Kidney (tissue), 14 donors: Measurements from ENCODE around the gene TRNAU1AP. TPM values are rescaled to one million over a fixed set of nuclear protein-coding genes. Genes with fewer than 3 reads are reported as not detected.
"Not testable (repeated sequence)": the region's sequence is repeated elsewhere in the genome, so short reads cannot be mapped to it uniquely, and the experiment has no call there.

Experiments used
- DNase-seq, 5 donors: peaks; one replicate each; pipeline ENCODE4 v3.0.0-alpha.2; 2013 to 2020
- FAIRE-seq: peaks from 2 replicates; lab custom pipeline; 2012; peaks lifted over from hg19 to GRCh38; lab: Jason Lieb, UNC
- H3K27ac ChIP-seq, 2 donors: one replicate each; pipeline ENCODE4 v1.7.0; 2013; ENCODE audit warnings: low read depth in 2 of 2, low read length in 2 of 2, inconsistent platforms in 1 of 2
- H3K27me3 ChIP-seq: one replicate; pipeline ENCODE4 v1.7.1; 2013; ENCODE audit warnings: low read length, inconsistent platforms; ENCODE audit not compliant: control insufficient read depth, insufficient read depth
- H3K36me3 ChIP-seq, 3 donors: one replicate each; pipeline versions ENCODE4 v1.7.0 to v1.7.1; 2013; ENCODE audit warnings: low read length in 3 of 3, control low read depth in 1 of 3, inconsistent platforms in 1 of 3; ENCODE audit not compliant: insufficient read depth in 3 of 3, control insufficient read depth in 2 of 3
- H3K4me1 ChIP-seq, 3 donors: one replicate each; pipeline versions ENCODE4 v1.7.0 to v1.7.1; 2013; ENCODE audit warnings: low read length in 3 of 3, inconsistent platforms in 1 of 3, low read depth in 1 of 3; ENCODE audit not compliant: control insufficient read depth in 2 of 3, insufficient read depth in 2 of 3
- H3K4me3 ChIP-seq, 3 donors: one replicate each; pipeline versions ENCODE4 v1.7.0 to v1.8.1; 2013; ENCODE audit warnings: low read length in 3 of 3, control low read depth in 1 of 3, inconsistent platforms in 1 of 3
- H3K9ac ChIP-seq, 3 donors: one replicate each; pipeline versions ENCODE4 v1.7.0 to v1.7.1; 2013; ENCODE audit warnings: low read length in 3 of 3, control low read depth in 1 of 3, inconsistent platforms in 1 of 3
- H3K9me3 ChIP-seq, 3 donors: one replicate each; pipeline versions ENCODE4 v1.7.0 to v1.7.1; 2013; ENCODE audit warnings: low read length in 3 of 3, control low read depth in 1 of 3, inconsistent platforms in 1 of 3; ENCODE audit not compliant: control insufficient read depth in 2 of 3, insufficient read depth in 1 of 3
- intact Hi-C: fragments of 100-400 bp; cut with DNase I; formaldehyde crosslinking; loops from one replicate; pipeline ENCODE4 v1.11.1; 2022
- polyA plus RNA-seq: library from polyadenylated mRNA; stranded (reverse); fragments of 350-450 nt; fragmentation: Illumina TruSeq; extraction: RNeasy Lipid Tissue Mini Kit (QIAGEN cat#74804); gene quantifications from one replicate; pipeline ENCODE4 v1.2.3, GENCODE V29; 2014; ENCODE audit warnings: low read depth, low replicate concordance; ENCODE audit not compliant: insufficient read depth
- total RNA-seq: library from RNA; stranded (reverse); fragmentation: NEBNext Ultra II Directional; extraction: Animal tissue kit (Norgen Biotek cat#: 25700); gene quantifications from one replicate; pipeline ENCODE4 v1.2.1, GENCODE V29; 2021
- TF ChIP-seq, protein P1 (sequence below): IDR thresholded peaks from 3 replicates; pipeline ENCODE4 v1.5.1; 2012; ENCODE audit warnings: mild to moderate bottlenecking, moderate library complexity, borderline replicate concordance; ENCODE audit not compliant: insufficient read depth; ENCODE audit errors: extremely low read depth
- donor health status: control.
- donor health status: control.
- donor health status: control.
- donor health status: control.
- donor health status: control.
- donor health status: DM: yes; HTN: yes; CAD: no.
- donor health status: Normal renal cell carcinoma (clear cell type).

TRNAU1AP gene
- total and polyA plus RNA-seq, 2 donors from 2014 or later = 27.7 to 30.2 TPM

- H3K27me3 ChIP-seq, FAIRE-seq, H3K4me1 ChIP-seq, H3K9me3 ChIP-seq, H3K9ac ChIP-seq, H3K27ac ChIP-seq, H3K4me3 ChIP-seq, DNase-seq, intact Hi-C loops, H3K36me3 ChIP-seq: not testable (repeated sequence)
These were observed 27.8 kb upstream of the TRNAU1AP start for GRCh38 chr1:28525002-28525642.

DNA sequence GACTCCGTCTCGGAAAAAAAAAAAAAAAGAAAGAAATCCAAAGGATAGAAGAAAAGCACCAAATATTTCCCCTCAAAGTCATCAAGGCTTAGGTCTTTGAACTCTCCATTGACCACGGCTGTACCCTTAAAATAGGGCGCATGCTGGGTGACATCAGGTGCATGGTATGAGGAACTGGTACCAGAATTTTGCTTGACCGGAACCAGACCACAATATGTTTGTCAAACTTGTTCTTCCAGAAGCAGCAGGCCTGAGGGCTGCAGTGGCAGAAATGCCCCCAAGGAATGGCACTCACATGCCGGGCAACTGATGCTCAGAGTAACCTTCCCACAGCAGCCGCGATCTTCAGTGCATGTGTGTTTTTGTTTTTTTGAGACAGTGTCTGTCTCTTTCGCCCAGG lies 26.0 kb upstream of the TRNAU1AP start:
- no peak overlapping the region for H3K4me3 ChIP-seq
- H3K9me3 ChIP-seq = no peaks in the 10 kb centered on the region
- FAIRE-seq = no peak
- H3K9ac ChIP-seq = no peak overlapping the region
- DNase-seq = peak in 1 of 5 donors; percentile 82
- TF ChIP-seq, protein P1, sequence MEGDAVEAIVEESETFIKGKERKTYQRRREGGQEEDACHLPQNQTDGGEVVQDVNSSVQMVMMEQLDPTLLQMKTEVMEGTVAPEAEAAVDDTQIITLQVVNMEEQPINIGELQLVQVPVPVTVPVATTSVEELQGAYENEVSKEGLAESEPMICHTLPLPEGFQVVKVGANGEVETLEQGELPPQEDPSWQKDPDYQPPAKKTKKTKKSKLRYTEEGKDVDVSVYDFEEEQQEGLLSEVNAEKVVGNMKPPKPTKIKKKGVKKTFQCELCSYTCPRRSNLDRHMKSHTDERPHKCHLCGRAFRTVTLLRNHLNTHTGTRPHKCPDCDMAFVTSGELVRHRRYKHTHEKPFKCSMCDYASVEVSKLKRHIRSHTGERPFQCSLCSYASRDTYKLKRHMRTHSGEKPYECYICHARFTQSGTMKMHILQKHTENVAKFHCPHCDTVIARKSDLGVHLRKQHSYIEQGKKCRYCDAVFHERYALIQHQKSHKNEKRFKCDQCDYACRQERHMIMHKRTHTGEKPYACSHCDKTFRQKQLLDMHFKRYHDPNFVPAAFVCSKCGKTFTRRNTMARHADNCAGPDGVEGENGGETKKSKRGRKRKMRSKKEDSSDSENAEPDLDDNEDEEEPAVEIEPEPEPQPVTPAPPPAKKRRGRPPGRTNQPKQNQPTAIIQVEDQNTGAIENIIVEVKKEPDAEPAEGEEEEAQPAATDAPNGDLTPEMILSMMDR = no peak
- H3K27ac ChIP-seq = no peak overlapping the region
- H3K27me3 ChIP-seq = no peaks in the 10 kb centered on the region
- intact Hi-C loops = no loop called here
- H3K36me3 ChIP-seq = no peaks in the 10 kb centered on the region
- no peaks in the 10 kb centered on the region for H3K4me1 ChIP-seq

DNA sequence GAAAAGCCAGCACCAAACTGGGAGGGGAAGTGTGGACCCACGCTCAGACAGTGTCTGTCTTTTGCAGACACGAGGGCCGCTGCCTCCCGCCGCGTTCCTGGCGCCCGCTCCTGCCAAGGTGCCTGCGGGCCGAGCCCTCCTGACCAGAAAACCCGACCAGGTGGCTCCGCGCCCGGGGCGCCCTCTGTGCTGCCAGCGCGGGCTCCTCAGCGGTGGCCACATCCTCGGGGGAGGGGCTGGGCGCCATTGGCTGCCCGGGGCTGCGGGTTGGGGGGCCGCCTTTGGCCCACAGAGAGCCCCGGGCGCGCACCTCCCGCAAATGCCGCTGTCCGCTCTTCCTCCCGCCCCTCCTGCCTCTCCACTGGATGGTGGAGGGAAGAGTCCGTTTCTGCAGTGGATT lies 22.4 kb upstream of the TRNAU1AP start:
- TF ChIP-seq, protein P1 = no peak
- Histone ChIP-seq H3K4me1 (no peaks in the 10 kb centered on the region), H3K36me3 (peaks cover 0 to 2% (median 0%) of the 10 kb centered on the region in 3 donors), H3K9me3 (no peaks in the 10 kb centered on the region), H3K4me3 (no peak overlapping the region), H3K27me3 (no peaks in the 10 kb centered on the region), H3K9ac (no peak overlapping the region), H3K27ac (no peak overlapping the region)
- intact Hi-C loops = no loop called here
- no peak for FAIRE-seq
- no peak for DNase-seq

- DNase-seq (no peak), FAIRE-seq (no peak)
- Histone ChIP-seq H3K27me3 (no peaks in the 10 kb centered on the region), H3K4me3 (no peak overlapping the region), H3K27ac (no peak overlapping the region), H3K36me3 (peaks cover 0 to 2% (median 0%) of the 10 kb centered on the region in 3 donors), H3K4me1 (no peaks in the 10 kb centered on the region), H3K9ac (no peak overlapping the region), H3K9me3 (no peaks in the 10 kb centered on the region)
- TF ChIP-seq, protein P1 = no peak
- intact Hi-C loops = no loop called here
These were observed 18.2 kb upstream of the TRNAU1AP start for GRCh38 chr1:28534671-28535070.
